ENCODE measurements around the gene CASQ2. TPM values are rescaled to one million over a fixed set of nuclear protein-coding genes. Genes with fewer than 3 reads are reported as not detected.

Gene CASQ2
- total and polyA plus RNA-seq, 10 of the 15 experiments (the other 5 are each of a cell fraction or from before 2014, with no cell fraction given): not detected

DNA sequence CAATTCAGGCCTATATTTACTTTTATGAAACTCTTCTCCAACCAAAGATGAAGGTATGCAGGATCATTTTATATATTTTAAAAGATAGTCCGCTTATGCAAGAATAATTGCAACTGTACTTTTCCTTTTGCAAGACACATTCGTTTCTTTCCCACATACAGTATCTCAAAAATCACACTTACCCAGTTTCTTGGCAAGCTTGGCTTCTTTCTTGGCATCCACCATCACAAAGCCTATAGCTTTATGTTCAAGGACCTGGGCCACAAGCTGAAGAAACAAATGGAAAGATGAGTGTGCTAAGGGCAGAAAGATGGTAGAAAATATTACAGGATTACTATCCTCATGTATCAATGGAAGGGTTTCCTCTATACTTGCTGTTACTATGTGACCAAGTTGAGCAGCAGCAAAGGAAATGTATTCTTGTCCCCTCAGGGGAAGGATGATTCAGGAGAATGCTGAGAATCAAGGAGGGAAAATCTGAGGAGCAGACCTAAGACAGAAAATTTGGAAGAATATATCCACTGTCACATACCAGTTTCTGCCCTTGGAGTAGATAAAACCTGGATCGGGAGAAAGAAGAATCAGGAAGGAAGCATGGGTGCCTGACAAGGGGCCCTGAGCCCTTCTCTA is 23.8 kb downstream of the CASQ2 start (continued):
- TF ChIP-seq, protein P1, sequence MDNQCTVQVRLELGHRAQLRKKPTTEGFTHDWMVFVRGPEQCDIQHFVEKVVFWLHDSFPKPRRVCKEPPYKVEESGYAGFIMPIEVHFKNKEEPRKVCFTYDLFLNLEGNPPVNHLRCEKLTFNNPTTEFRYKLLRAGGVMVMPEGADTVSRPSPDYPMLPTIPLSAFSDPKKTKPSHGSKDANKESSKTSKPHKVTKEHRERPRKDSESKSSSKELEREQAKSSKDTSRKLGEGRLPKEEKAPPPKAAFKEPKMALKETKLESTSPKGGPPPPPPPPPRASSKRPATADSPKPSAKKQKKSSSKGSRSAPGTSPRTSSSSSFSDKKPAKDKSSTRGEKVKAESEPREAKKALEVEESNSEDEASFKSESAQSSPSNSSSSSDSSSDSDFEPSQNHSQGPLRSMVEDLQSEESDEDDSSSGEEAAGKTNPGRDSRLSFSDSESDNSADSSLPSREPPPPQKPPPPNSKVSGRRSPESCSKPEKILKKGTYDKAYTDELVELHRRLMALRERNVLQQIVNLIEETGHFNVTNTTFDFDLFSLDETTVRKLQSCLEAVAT (IDR thresholded peaks at IDR 0.05): no peak
- TF ChIP-seq, protein P2, sequence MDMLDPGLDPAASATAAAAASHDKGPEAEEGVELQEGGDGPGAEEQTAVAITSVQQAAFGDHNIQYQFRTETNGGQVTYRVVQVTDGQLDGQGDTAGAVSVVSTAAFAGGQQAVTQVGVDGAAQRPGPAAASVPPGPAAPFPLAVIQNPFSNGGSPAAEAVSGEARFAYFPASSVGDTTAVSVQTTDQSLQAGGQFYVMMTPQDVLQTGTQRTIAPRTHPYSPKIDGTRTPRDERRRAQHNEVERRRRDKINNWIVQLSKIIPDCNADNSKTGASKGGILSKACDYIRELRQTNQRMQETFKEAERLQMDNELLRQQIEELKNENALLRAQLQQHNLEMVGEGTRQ (IDR thresholded peaks at IDR 0.05; ENCODE audit: borderline replicate concordance, low read depth, low read length): no peak
- TF ChIP-seq STAT1 (conservative IDR thresholded peaks at IDR 0.05): no peak
- TF ChIP-seq MXI1 (IDR thresholded peaks at IDR 0.05; ENCODE audit: low read depth, low read length): no peak
- no peak for TF ChIP-seq POLR2AphosphoS5 (IDR thresholded peaks at IDR 0.05; ENCODE audit: low read length)
- no peak for TF ChIP-seq YY1 (IDR thresholded peaks at IDR 0.05; ENCODE audit: low read depth, low read length)
- no peak for TF ChIP-seq NR2C1 (IDR thresholded peaks at IDR 0.05)

DNA sequence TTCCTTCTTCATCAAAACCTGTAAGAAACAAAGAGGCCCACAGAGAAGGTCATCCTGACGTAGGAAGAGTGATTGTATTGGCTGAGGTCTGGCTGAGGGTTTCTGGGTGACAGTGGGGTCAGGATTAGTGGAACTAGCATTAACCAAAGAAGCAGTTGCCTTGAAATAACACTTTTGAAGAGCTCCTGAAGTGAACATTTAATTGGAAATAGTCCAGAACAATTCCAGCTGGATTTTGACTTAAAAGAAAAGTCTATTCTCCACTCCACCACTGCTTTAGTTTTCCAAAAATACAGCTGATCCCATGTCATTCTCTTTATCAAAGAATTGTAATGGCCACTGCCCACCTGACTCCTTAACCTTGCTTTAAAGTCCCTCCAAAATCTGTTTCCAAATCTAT is 27.7 kb downstream of the CASQ2 start:
- FAIRE-seq (no peak), ATAC-seq (no peak), DNase-seq (ENCODE audit: low read depth, low spot score) (no peak)
- no peak overlapping the region for H3K4me2 ChIP-seq (ENCODE audit: control insufficient read depth, insufficient read depth)
- peaks cover 2% of the 10 kb centered on the region in 2 experiments; a peak in 2 of 4 replicates for H3K27me3 ChIP-seq (replicated peaks in 1 of 2; ENCODE audit: control insufficient read depth in 2 of 2, insufficient read depth in 2 of 2, low read length in 1 of 2)
- no peaks in the 10 kb centered on the region for H3K4me1 ChIP-seq (ENCODE audit: control insufficient read depth, insufficient read depth, low read length)
- no peaks in the 10 kb centered on the region for H3K79me2 ChIP-seq (ENCODE audit: control insufficient read depth, insufficient read depth, low read length)
- H3K4me3 ChIP-seq: no peak overlapping the region
- H3K9ac ChIP-seq (ENCODE audit: control insufficient read depth, insufficient read depth, low read length): no peak overlapping the region
- H2AFZ ChIP-seq (ENCODE audit: control insufficient read depth, low read depth, low read length): no peak overlapping the region
- H3K36me3 ChIP-seq (ENCODE audit: control insufficient read depth in 2 of 2, insufficient read depth in 2 of 2, low read length in 1 of 2): no peaks in the 10 kb centered on the region
- H3K9me3 ChIP-seq (replicated peaks; ENCODE audit: control insufficient read depth, insufficient read depth, low read length): no peaks in the 10 kb centered on the region; the same call in 2 of the 3 replicates
- CTCF ChIA-PET: interaction anchor here (0.9 to 1.6 kb wide), 2 partner anchors 28 to 34 kb away, joined by 3 to 6 read pairs; no protein-coding TSS in a partner anchor
- SMC1A ChIA-PET (ENCODE audit: uncharacterized antibody, unreplicated experiment): interaction anchor here (0.7 to 0.9 kb wide), 2 partner anchors 9 to 11 kb away, joined by 3 read pairs; no protein-coding TSS in a partner anchor
- H3K27ac ChIP-seq (ENCODE audit: control insufficient read depth, insufficient read depth): no peak overlapping the region
- no peaks in the 10 kb centered on the region for H4K20me1 ChIP-seq (ENCODE audit: control insufficient read depth, insufficient read depth)
- WGBS (ENCODE audit: insufficient coverage, insufficient replicate concordance, low lambda C conversion rate, missing lambda C conversion rate): 0% methylated on average over 1 of the region's 1 CpG
- intact Hi-C loops (cut with micrococcal nuclease; ENCODE audit: unreplicated experiment) (no loop called here), in situ Hi-C loops (cut with MboI) (no loop called here)
- POLR2A ChIA-PET: no interaction called here
- RAD21 ChIA-PET (ENCODE audit: unreplicated experiment): no interaction called here
- BruUV-seq (replicated peaks): no TSS peak
- no peak for TF ChIP-seq TBL1XR1 (IDR thresholded peaks at IDR 0.05; ENCODE audit: low read depth, low read length)
- TF ChIP-seq HDAC2 (IDR thresholded peaks at IDR 0.05): no peak
- TF ChIP-seq JUNB (IDR thresholded peaks at IDR 0.05): no peak
- TF ChIP-seq RFX5 (IDR thresholded peaks at IDR 0.05; ENCODE audit: low read depth, low read length): no peak
- TF ChIP-seq ATF7 (IDR thresholded peaks at IDR 0.05; ENCODE audit: low read depth): no peak
- no peak for TF ChIP-seq PAX5 (IDR thresholded peaks at IDR 0.05; ENCODE audit: borderline replicate concordance, low read depth, low read length)
- TF ChIP-seq RUNX3 (IDR thresholded peaks at IDR 0.05; ENCODE audit: low read length): no peak
- TF ChIP-seq ZBED1 (IDR thresholded peaks at IDR 0.05; ENCODE audit: borderline replicate concordance): no peak
- no peak for TF ChIP-seq ZBTB33 (IDR thresholded peaks at IDR 0.05)
- TF ChIP-seq, protein P3, sequence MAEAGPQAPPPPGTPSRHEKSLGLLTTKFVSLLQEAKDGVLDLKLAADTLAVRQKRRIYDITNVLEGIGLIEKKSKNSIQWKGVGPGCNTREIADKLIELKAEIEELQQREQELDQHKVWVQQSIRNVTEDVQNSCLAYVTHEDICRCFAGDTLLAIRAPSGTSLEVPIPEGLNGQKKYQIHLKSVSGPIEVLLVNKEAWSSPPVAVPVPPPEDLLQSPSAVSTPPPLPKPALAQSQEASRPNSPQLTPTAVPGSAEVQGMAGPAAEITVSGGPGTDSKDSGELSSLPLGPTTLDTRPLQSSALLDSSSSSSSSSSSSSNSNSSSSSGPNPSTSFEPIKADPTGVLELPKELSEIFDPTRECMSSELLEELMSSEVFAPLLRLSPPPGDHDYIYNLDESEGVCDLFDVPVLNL (IDR thresholded peaks at IDR 0.05; ENCODE audit: low read depth, low read length): no peak
- no peak for TF ChIP-seq KDM1A (IDR thresholded peaks at IDR 0.05; ENCODE audit: borderline replicate concordance)
- TF ChIP-seq YY1 (IDR thresholded peaks at IDR 0.05; ENCODE audit: low read depth, low read length): no peak
- TF ChIP-seq IKZF1 (conservative IDR thresholded peaks at IDR 0.05): no peak
